Thoracic aorta (tissue), 2 donors: ENCODE results near the gene DIP2A. TPM values are rescaled to one million over a fixed set of nuclear protein-coding genes. Genes with fewer than 3 reads are reported as not detected.

Experiments
- ATAC-seq: fragments of 150-250 bp; one replicate; pipeline ENCODE4 v1.8.0; 2017; ENCODE audit warnings: low read depth; ENCODE audit not compliant: insufficient number of reproducible peaks, low FRiP score
- DNase-seq: peaks from one replicate; pipeline ENCODE4 v3.0.0-alpha.2; 2020; ENCODE audit warnings: low spot score
- H3K27ac ChIP-seq, 2 donors: fragments of 200-600 bp; sonication (generic); 1 replicate in 1 of 2; 2 replicates in 1 of 2; pipeline ENCODE4 v1.5.1; 2016; ENCODE audit warnings: mild to moderate bottlenecking in 2 of 2, moderate library complexity in 2 of 2
- H3K27me3 ChIP-seq: fragments of 200-600 bp; sonication (generic); replicated peaks from 2 replicates; pipeline ENCODE4 v1.6.0; 2016; ENCODE audit warnings: mild to moderate bottlenecking; ENCODE audit not compliant: insufficient read depth
- H3K36me3 ChIP-seq: fragments of 200-600 bp; sonication (generic); one replicate; pipeline ENCODE4 v1.5.1; 2016
- H3K4me1 ChIP-seq, 2 donors: fragments of 200-600 bp; sonication (generic); 1 replicate in 1 of 2; 2 replicates in 1 of 2; pipeline versions ENCODE4 v1.5.1 to v1.6.0; 2016; ENCODE audit warnings: low read depth in 2 of 2, mild to moderate bottlenecking in 1 of 2; ENCODE audit not compliant: control insufficient read depth in 1 of 2
- H3K4me3 ChIP-seq: fragments of 200-600 bp; sonication (generic); 2 replicates; pipeline ENCODE4 v1.5.1; 2016; ENCODE audit warnings: mild to moderate bottlenecking
- H3K9me3 ChIP-seq: fragments of 200-600 bp; sonication (generic); 2 replicates; pipeline ENCODE4 v1.5.1; 2016
- CTCF ChIP-seq: fragments of 200-600 bp; sonication (generic); IDR thresholded peaks from one replicate; pipeline ENCODE4 v1.5.1; 2019; ENCODE audit warnings: antibody characterized with exemption
- total RNA-seq, 2 donors: library from RNA; depleted of rRNA; stranded (reverse); fragments of >200 nt; gene quantifications; one replicate each; pipeline versions ENCODE4 v1.1.0 to v1.2.3, GENCODE V29; 2016

Gene DIP2A
- total RNA-seq, 2 donors from 2014 or later = 47.7 to 58.3 TPM

DNA sequence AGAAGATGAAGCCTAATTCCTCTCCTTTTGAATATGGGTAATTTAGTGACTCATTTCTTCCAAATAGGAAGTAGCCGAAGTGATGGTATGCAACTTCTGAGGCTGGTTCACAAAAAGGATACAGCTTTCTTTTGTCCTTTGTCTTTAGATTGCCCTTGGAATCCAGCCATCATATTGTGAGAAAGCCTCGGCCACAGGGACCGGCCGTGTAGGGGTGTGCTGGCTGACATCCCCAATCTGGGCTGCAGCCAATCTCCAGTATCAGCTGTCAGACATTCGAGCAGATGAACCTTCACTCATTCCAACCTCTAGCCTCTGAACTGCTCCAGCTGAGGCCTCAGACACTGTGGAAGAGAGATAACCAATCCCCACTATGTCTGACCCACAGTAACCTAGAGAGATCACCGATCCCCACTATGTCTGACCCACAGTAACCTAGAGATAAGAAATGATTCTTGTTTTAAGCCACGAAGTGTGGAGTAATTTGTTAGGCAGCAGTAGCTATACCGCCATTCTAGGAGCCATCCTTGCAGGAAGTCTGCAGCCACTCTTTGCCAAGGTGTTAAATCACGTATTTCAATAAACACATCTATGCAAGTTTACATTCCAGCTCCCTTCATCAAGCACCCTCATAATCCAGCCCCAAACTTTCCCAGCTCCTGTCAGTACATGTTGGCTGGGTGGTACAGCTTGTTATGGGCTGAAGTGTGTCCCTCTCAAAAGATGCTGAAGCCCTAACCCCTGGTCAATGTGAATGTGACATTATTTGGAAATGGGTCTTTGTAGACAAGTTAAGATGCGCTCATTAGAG, 2.9 kb upstream of the DIP2A start:
- Histone ChIP-seq H3K4me3 (no peak overlapping the region), H3K27ac (no peak overlapping the region), H3K36me3 (no peaks in the 10 kb centered on the region), H3K9me3 (no peaks in the 10 kb centered on the region), H3K27me3 (no peaks in the 10 kb centered on the region), H3K4me1 (peaks cover 13 to 47% of the 10 kb centered on the region in 2 donors)
- ATAC-seq (no peak), DNase-seq (no peak)
- no peak for TF ChIP-seq CTCF

- no peaks in the 10 kb centered on the region for H3K9me3 ChIP-seq
- H3K27ac ChIP-seq = no peak overlapping the region
- ATAC-seq = no peak
- H3K4me3 ChIP-seq = no peak overlapping the region
- TF ChIP-seq CTCF = no peak
- H3K36me3 ChIP-seq = no peaks in the 10 kb centered on the region
- no peaks in the 10 kb centered on the region for H3K27me3 ChIP-seq
- DNase-seq = no peak
- H3K4me1 ChIP-seq = peaks cover 13 to 53% of the 10 kb centered on the region in 2 donors
These were observed 1.9 kb upstream of the DIP2A start for GRCh38 chr21:46456750-46457149.

- peak overlapping the region; percentile 91 for H3K4me3 ChIP-seq
- no peak for TF ChIP-seq CTCF
- H3K9me3 ChIP-seq = no peaks in the 10 kb centered on the region
- DNase-seq (no peak), ATAC-seq (no peak)
- no peaks in the 10 kb centered on the region for H3K36me3 ChIP-seq
- H3K4me1 ChIP-seq = peaks cover 13 to 58% of the 10 kb centered on the region in 2 donors
- H3K27ac ChIP-seq = peak overlapping the region; percentile 45 to 73
- no peaks in the 10 kb centered on the region for H3K27me3 ChIP-seq
These were observed 833 bp upstream of the DIP2A start for GRCh38 chr21:46457801-46458314.

- no peak for TF ChIP-seq CTCF
These were observed 299 bp downstream of the DIP2A start for GRCh38 chr21:46459024-46459355.

DNA sequence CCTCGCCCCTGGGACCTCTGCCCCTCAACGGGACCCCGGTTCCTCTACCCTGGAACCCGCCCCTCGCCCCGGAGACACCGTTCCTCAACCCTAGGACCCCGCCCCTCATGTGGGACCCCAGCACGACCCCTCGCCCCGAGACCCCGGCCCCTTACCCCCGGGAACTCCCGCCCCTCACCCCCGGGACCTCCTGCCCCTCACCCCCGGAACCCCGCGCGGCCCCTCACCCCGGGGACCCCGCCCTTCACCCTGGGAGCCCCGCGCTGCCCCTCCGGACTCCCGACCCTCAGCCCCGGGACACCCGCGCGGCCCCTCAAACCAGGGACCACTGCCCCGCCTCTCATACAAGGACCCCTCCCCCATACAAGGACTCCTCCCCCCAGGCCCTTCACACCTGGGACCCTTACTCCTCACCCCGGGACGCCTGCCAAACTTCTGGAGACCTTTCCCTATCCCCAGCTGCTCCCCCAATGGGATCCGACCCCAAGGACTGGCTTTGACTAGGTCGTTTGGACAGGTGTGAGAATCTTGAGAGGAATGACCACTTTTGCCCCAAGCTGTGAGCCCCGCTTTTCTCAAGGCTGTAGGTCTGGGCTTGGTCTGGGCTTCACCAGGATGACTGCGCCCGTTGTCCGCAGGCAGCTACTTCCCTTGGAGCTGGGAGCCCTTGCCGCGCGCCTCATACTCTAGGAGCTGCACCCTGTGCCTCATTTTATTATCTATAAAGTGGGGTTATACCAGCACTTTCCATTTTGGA, 843 bp downstream of the DIP2A start:
- H3K4me3 ChIP-seq = peak overlapping the region; percentile 91
- H3K27ac ChIP-seq = peak overlapping the region; percentile 19 to 70
- no peaks in the 10 kb centered on the region for H3K27me3 ChIP-seq
- DNase-seq (no peak), ATAC-seq (no peak)
- peaks cover 13 to 50% of the 10 kb centered on the region in 2 donors for H3K4me1 ChIP-seq
- H3K9me3 ChIP-seq = no peaks in the 10 kb centered on the region
- H3K36me3 ChIP-seq = no peaks in the 10 kb centered on the region
- TF ChIP-seq CTCF = no peak

More at GRCh38 chr21:46459024-46459355, 299 bp downstream of the DIP2A start:
- Histone ChIP-seq H3K4me1 (peaks cover 13 to 55% of the 10 kb centered on the region in 2 donors), H3K9me3 (no peaks in the 10 kb centered on the region), H3K27me3 (no peaks in the 10 kb centered on the region), H3K4me3 (peak overlapping the region; percentile 91), H3K27ac (peak overlapping the region in 1 of 2 donors; percentile 70), H3K36me3 (no peaks in the 10 kb centered on the region)
- no peak for ATAC-seq
- no peak for DNase-seq
